Fibroblast of the aortic adventitia (primary cell): Measurements from ENCODE around the gene FAF1. TPM values are rescaled to one million over a fixed set of nuclear protein-coding genes. Genes with fewer than 3 reads are reported as not detected.

ENCODE experiments used
- DNase-seq: peaks from one replicate; pipeline ENCODE4 v3.0.0-alpha.2; 2010; ENCODE audit warnings: low read depth
- H3K4me3 ChIP-seq: 2 replicates; pipeline ENCODE4 v1.5.1; 2011; ENCODE audit warnings: low read depth, mild to moderate bottlenecking, control low read depth, low read length, moderate library complexity
- CTCF ChIP-seq: IDR thresholded peaks from 2 replicates; pipeline ENCODE4 v1.5.1; 2011; ENCODE audit warnings: mild to moderate bottlenecking, low read length, control low read depth, inconsistent platforms; ENCODE audit not compliant: insufficient read depth
- total RNA-seq: library from RNA; depleted of rRNA; stranded (reverse); fragments of >200 nt; gene quantifications from 2 replicates; pipeline ENCODE4 v1.2.3, GENCODE V29; 2012; ENCODE audit warnings: low replicate concordance

The FAF1 gene
- total RNA-seq, 1 donor, result 93.8 TPM

- H3K4me3 ChIP-seq, result peak within 1 kb of the TSS; percentile 97
- TF ChIP-seq CTCF, result peak; percentile 9
- DNase-seq, result peak; percentile 92
Measured at GRCh38 chr1:50969611-50970508, 9.8 kb upstream of the FAF1 start, which contains the start of gene CDKN2C. CDKN2C (plus strand) TSS chr1:50970245; CDS start chr1:50970369, 124 bp downstream.

GRCh38 chr1:50968821-50969610 is 8.9 kb upstream of the FAF1 start:
- DNase-seq, result peak; percentile 19

GRCh38 chr1:50968158-50968820 is 8.2 kb upstream of the FAF1 start:
- peak; percentile 90 for DNase-seq
- peak; percentile 46 for TF ChIP-seq CTCF

More at GRCh38 chr1:50968821-50969610, 8.9 kb upstream of the FAF1 start:
- no peak for TF ChIP-seq CTCF
- peak overlapping the region; percentile 97 for H3K4me3 ChIP-seq

GRCh38 chr1:50967416-50968157 is 7.5 kb upstream of the FAF1 start:
- peak; percentile 55 for DNase-seq
- TF ChIP-seq CTCF, result no peak
- H3K4me3 ChIP-seq, result peak overlapping the region; percentile 97

More at GRCh38 chr1:50968158-50968820, 8.2 kb upstream of the FAF1 start:
- H3K4me3 ChIP-seq, result peak overlapping the region; percentile 97

- DNase-seq, result no peak
- no peak for TF ChIP-seq CTCF
- H3K4me3 ChIP-seq, result no peak overlapping the region
Measured at GRCh38 chr1:50966991-50967390, 6.9 kb upstream of the FAF1 start.

GRCh38 chr1:50964863-50965262 is 4.8 kb upstream of the FAF1 start:
- DNase-seq, result no peak
- H3K4me3 ChIP-seq, result no peak overlapping the region
- TF ChIP-seq CTCF, result no peak
